Transverse colon (tissue), 4 donors: ENCODE measurements around the gene CEP95. TPM values are rescaled to one million over a fixed set of nuclear protein-coding genes. Genes with fewer than 3 reads are reported as not detected.

ENCODE experiments used
- DNase-seq: peaks from one replicate; pipeline ENCODE4 v3.0.0-alpha.2; 2019
- H3K27ac ChIP-seq, 4 donors: fragments of 200-600 bp; sonication (generic); 2 replicates each; pipeline ENCODE4 v1.5.1; 2016 to 2018; ENCODE audit warnings: inconsistent platforms in 4 of 4
- H3K27me3 ChIP-seq: fragments of 200-600 bp; sonication (generic); 2 replicates; pipeline ENCODE4 v1.5.1; 2017; ENCODE audit warnings: inconsistent platforms
- H3K36me3 ChIP-seq, 4 donors: fragments of 200-600 bp; sonication (generic); 2 replicates each; pipeline ENCODE4 v1.5.1; 2017 to 2019; ENCODE audit warnings: inconsistent platforms in 4 of 4
- H3K4me1 ChIP-seq, 4 donors: fragments of 200-600 bp; sonication (generic); 2 replicates each; pipeline ENCODE4 v1.5.1; 2017 to 2020; ENCODE audit warnings: inconsistent platforms in 4 of 4
- H3K4me3 ChIP-seq, 4 donors: fragments of 200-600 bp; sonication (generic); 1 replicate in 1 of 4; 2 replicates in 3 of 4; pipeline versions ENCODE4 v1.5.1 to v1.6.1; 2017 to 2019; ENCODE audit warnings: inconsistent platforms in 4 of 4
- H3K9me3 ChIP-seq, 2 donors: fragments of 200-600 bp; sonication (generic); 2 replicates each; pipeline ENCODE4 v1.5.1; 2017 to 2019; ENCODE audit warnings: inconsistent platforms in 2 of 2
- EP300 ChIP-seq: sonication (generic); formaldehyde crosslinking; IDR thresholded peaks from one replicate; pipeline ENCODE4 v1.6.1; 2017; ENCODE audit warnings: antibody characterized with exemption, low read depth
- POLR2A ChIP-seq: fragments of 450-650 bp; IDR thresholded peaks from one replicate; pipeline ENCODE4 v1.6.1; 2016; ENCODE audit warnings: antibody characterized with exemption, mild to moderate bottlenecking, moderate library complexity
- POLR2AphosphoS5 ChIP-seq, 3 donors: sonication (generic); formaldehyde crosslinking; IDR thresholded peaks; one replicate each; pipeline ENCODE4 v1.6.1; 2016; ENCODE audit warnings: antibody characterized with exemption in 3 of 3
- WGBS, 2 donors: methylation state at CpG; one replicate each; pipeline ENCODE4 v1.1.5; 2018; ENCODE audit warnings: low coverage in 1 of 2; 5-methylcytosine and 5-hydroxymethylcytosine counted together
- in situ Hi-C, 4 donors: fragments of 200-750 bp; cut with MboI; loops; one replicate each; pipeline versions ENCODE4 v1.15.0 to v1.15.1; 2017; ENCODE audit warnings: low sequenced_read_pairs in 3 of 4, low pct_ligation_motif_present in 1 of 4, low pct_unique_long_range_greater_than_20kb in 1 of 4
- intact Hi-C: fragments of 100-400 bp; cut with DNase I; formaldehyde crosslinking; loops from one replicate; pipeline ENCODE4 v1.15.1; 2023; ENCODE audit warnings: low total_unique reads
- total RNA-seq, 4 donors: library from RNA; depleted of rRNA; stranded (reverse); fragments of >200 nt; gene quantifications; one replicate each; pipeline ENCODE4 v1.1.0, GENCODE V29; 2016
- TF ChIP-seq, protein P1 (sequence below), 5 experiments: fragments of 200-600 bp in 3 of 5; fragments of 450-650 bp in 2 of 5; sonication (generic) in 3 of 5; IDR thresholded peaks; 1 replicate in 2 of 5; 2 replicates in 3 of 5; pipeline ENCODE4 v1.5.1; 2016 to 2017; ENCODE audit warnings: antibody characterized with exemption in 5 of 5, inconsistent platforms in 3 of 5, mild to moderate bottlenecking in 2 of 5, moderate library complexity in 1 of 5

Gene CEP95
- total RNA-seq, 4 donors from 2014 or later, result 33.8 to 82.9 (median 46.1) TPM

DNA sequence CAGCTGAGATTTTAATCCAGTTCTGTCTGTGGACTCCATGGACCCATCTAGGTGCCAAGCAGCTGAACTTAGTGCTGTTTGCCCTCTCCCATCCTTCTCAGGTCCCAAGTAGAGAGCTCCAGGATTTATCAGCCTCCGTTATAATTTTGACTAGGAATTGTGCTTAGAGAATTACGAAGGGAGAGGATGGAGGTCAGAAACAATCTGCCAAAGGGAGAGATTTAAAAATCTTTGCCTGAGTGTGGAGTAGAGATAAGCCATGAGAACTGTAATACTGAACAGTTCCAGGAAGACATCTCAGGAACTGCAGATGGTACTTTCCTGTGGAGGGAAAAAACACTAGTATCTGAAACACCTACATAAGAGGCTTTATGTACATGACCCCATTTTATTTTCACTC lies 27.0 kb downstream of the CEP95 start:
- intact Hi-C loops, result no loop called here
- in situ Hi-C loops, result no loop called here
- Histone ChIP-seq H3K4me1 (no peaks in the 10 kb centered on the region), H3K36me3 (peaks cover 0 to 85% (median 42%) of the 10 kb centered on the region in 4 donors), H3K27ac (no peak overlapping the region), H3K27me3 (no peaks in the 10 kb centered on the region), H3K4me3 (no peak overlapping the region), H3K9me3 (no peaks in the 10 kb centered on the region)
- DNase-seq, result no peak
- 86 to 95% methylated on average over 2 of the region's 2 CpGs for WGBS, 2 donors
- no peak for TF ChIP-seq POLR2AphosphoS5 (IDR thresholded peaks at IDR 0.05)

DNA sequence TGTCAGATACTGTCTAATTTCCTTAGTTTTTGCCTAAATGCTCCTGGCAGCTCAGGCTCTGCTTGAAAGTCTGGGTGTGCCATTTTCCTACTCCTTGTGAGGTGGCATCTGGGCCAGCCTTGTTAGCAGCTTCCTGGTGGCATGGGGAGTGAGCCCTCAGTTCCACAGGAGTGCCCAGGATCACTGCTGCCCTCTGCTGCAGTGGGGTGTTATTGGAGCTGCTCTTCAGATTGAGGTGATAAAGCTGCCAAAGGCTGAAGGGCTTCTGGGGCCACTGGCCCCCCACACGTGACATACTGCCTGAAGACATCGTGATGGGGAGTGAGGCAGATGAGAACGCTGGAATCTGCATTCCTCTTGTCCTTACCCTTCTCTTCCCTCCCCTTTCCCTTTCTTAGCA lies 27.4 kb downstream of the CEP95 start:
- TF ChIP-seq, protein P1, sequence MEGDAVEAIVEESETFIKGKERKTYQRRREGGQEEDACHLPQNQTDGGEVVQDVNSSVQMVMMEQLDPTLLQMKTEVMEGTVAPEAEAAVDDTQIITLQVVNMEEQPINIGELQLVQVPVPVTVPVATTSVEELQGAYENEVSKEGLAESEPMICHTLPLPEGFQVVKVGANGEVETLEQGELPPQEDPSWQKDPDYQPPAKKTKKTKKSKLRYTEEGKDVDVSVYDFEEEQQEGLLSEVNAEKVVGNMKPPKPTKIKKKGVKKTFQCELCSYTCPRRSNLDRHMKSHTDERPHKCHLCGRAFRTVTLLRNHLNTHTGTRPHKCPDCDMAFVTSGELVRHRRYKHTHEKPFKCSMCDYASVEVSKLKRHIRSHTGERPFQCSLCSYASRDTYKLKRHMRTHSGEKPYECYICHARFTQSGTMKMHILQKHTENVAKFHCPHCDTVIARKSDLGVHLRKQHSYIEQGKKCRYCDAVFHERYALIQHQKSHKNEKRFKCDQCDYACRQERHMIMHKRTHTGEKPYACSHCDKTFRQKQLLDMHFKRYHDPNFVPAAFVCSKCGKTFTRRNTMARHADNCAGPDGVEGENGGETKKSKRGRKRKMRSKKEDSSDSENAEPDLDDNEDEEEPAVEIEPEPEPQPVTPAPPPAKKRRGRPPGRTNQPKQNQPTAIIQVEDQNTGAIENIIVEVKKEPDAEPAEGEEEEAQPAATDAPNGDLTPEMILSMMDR (IDR thresholded peaks at IDR 0.05), result no peak
- TF ChIP-seq EP300, result no peak
- no peak for TF ChIP-seq POLR2A
- no peak for TF ChIP-seq POLR2AphosphoS5 (IDR thresholded peaks at IDR 0.05)

DNA sequence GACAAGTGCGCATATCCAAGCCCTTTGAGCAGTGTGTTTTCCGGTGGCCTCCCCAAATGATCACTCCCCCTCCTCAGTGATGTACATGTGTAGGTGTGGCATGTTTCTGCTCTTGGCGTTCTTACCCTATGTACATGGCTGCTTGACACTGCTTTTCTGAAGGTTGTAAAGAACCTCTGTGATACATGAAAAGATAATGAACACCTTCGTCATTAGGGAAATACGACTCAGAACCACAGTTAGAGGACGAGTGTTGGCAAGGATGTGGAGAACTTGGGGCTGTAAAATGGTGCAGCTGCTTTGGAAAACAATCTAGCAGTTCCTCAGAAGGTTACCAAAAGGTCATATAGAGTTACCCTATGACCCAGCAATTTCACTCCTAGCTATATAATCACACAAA lies 28.6 kb downstream of the CEP95 start:
- no peak for DNase-seq
- intact Hi-C loops, result no loop called here
- H3K9me3 ChIP-seq, result no peaks in the 10 kb centered on the region
- H3K4me1 ChIP-seq, result no peaks in the 10 kb centered on the region
- WGBS, 2 donors, result 59 to 74% methylated on average over 4 to 6 of the region's 6 CpGs
- H3K36me3 ChIP-seq, result peaks cover 0 to 77% (median 34%) of the 10 kb centered on the region in 4 donors
- no peak overlapping the region for H3K27ac ChIP-seq
- in situ Hi-C loops, result no loop called here
- H3K4me3 ChIP-seq, result no peak overlapping the region
- H3K27me3 ChIP-seq, result no peaks in the 10 kb centered on the region
- no peak for TF ChIP-seq POLR2AphosphoS5 (IDR thresholded peaks at IDR 0.05)
- TF ChIP-seq, protein P1 (IDR thresholded peaks at IDR 0.05), result no peak
- TF ChIP-seq EP300, result no peak
- no peak for TF ChIP-seq POLR2A

More for the DNA sequence above, 27.4 kb downstream of the CEP95 start:
- intact Hi-C loops, result no loop called here
- H3K4me3 ChIP-seq, result no peak overlapping the region
- 63 to 78% methylated on average over 3 of the region's 3 CpGs for WGBS, 2 donors
- DNase-seq, result no peak
- H3K36me3 ChIP-seq, result peaks cover 0 to 89% (median 40%) of the 10 kb centered on the region in 4 donors
- H3K27me3 ChIP-seq, result no peaks in the 10 kb centered on the region
- no peak overlapping the region for H3K27ac ChIP-seq
- H3K4me1 ChIP-seq, result no peaks in the 10 kb centered on the region
- H3K9me3 ChIP-seq, result no peaks in the 10 kb centered on the region
- in situ Hi-C loops, result no loop called here

DNA sequence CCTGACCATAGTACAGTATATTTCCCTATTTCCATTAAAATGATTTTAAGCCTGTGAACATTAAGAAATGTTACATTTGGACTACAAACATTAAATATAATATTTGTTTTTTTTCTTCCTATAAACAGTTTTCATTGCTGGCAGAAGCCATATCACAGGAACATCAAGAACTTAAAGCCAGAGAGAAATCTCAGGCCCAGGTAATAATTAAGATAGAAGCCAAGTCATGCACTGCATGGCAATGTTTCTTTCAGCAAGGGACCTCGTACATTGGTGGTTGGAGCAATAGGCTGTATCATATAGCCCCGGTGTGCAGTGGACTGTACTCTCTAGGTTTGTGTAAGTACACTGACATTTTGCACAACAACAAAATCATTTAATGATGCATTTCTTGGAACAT lies 30.1 kb downstream of the CEP95 start:
- Histone ChIP-seq H3K4me1 (no peaks in the 10 kb centered on the region), H3K36me3 (peaks cover 0 to 63% (median 27%) of the 10 kb centered on the region in 4 donors), H3K27ac (no peak overlapping the region), H3K4me3 (no peak overlapping the region), H3K9me3 (no peaks in the 10 kb centered on the region), H3K27me3 (no peaks in the 10 kb centered on the region)
- 78 to 92% methylated on average over 2 of the region's 2 CpGs for WGBS, 2 donors
- intact Hi-C loops (no loop called here), in situ Hi-C loops (no loop called here)
- DNase-seq, result no peak
- TF ChIP-seq POLR2A (no peak), EP300 (no peak), POLR2AphosphoS5 (IDR thresholded peaks at IDR 0.05) (no peak)
- TF ChIP-seq, protein P1 (IDR thresholded peaks at IDR 0.05), result no peak

DNA sequence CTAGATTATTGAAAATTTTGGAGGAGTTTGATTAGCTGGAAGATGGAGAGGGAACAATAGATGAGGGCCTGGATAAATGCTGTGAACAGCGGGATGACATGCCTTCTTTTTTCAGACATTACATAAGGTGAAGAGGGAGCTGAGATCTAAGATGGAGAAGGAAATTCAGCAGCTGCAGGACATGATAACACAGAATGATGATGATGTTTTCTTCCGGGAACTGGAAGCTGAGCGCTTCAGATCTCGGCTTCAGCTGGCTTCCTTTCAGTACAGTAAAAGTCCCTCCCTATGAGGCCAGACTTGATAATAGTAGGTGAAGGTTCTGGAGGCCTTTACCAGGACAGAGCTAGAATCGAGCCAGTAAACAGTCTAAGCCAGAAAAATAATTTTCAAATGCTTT lies 30.7 kb downstream of the CEP95 start:
- in situ Hi-C loops (no loop called here), intact Hi-C loops (no loop called here)
- TF ChIP-seq, protein P1 (IDR thresholded peaks at IDR 0.05), result no peak
- TF ChIP-seq POLR2AphosphoS5 (IDR thresholded peaks at IDR 0.05) (no peak), EP300 (no peak), POLR2A (no peak)
- Histone ChIP-seq H3K4me1 (no peaks in the 10 kb centered on the region), H3K27ac (no peak overlapping the region), H3K9me3 (no peaks in the 10 kb centered on the region), H3K4me3 (no peak overlapping the region), H3K27me3 (no peaks in the 10 kb centered on the region), H3K36me3 (peaks cover 0 to 57% (median 24%) of the 10 kb centered on the region in 4 donors)
- 86 to 88% methylated on average over 5 of the region's 5 CpGs for WGBS, 2 donors
- DNase-seq, result no peak
